ENCODE data around the gene MAN1B1.

The MAN1B1 gene

GRCh38 chr9:137064027-137064879, 22.5 kb upstream of the MAN1B1 start:
- no peak for DNase-seq (ENCODE audit: low read depth)
- TF ChIP-seq CTCF (IDR thresholded peaks at IDR 0.05; ENCODE audit: low read depth, low read length, missing control alignments), result peak; percentile 94
- in situ Hi-C loops (cut with HindIII; ENCODE audit: low sequenced_read_pairs), result no loop called here
- no peak overlapping the region for H3K4me3 ChIP-seq (ENCODE audit: low read depth, low read length)

- no peak for DNase-seq (ENCODE audit: low read depth)
- in situ Hi-C loops (cut with HindIII; ENCODE audit: low sequenced_read_pairs), result no loop called here
- no peak overlapping the region for H3K4me3 ChIP-seq (ENCODE audit: low read depth, low read length)
- no peak for TF ChIP-seq CTCF (IDR thresholded peaks at IDR 0.05; ENCODE audit: low read depth, low read length, missing control alignments)
These were observed 22.0 kb upstream of the MAN1B1 start for GRCh38 chr9:137064880-137065164.

- DNase-seq (ENCODE audit: low read depth), result no peak
- in situ Hi-C loops (cut with HindIII; ENCODE audit: low sequenced_read_pairs), result no loop called here
- no peak for TF ChIP-seq CTCF (IDR thresholded peaks at IDR 0.05; ENCODE audit: low read depth, low read length, missing control alignments)
- no peak overlapping the region for H3K4me3 ChIP-seq (ENCODE audit: low read depth, low read length)
These were observed 21.3 kb upstream of the MAN1B1 start for GRCh38 chr9:137065336-137065967.

- TF ChIP-seq CTCF (IDR thresholded peaks at IDR 0.05; ENCODE audit: low read depth, low read length, missing control alignments), result no peak
These were observed 20.5 kb upstream of the MAN1B1 start for GRCh38 chr9:137066096-137066861.

GRCh38 chr9:137067860-137068538, 18.8 kb upstream of the MAN1B1 start:
- DNase-seq (ENCODE audit: low read depth), result peak; percentile 49
- in situ Hi-C loops (cut with HindIII; ENCODE audit: low sequenced_read_pairs), result no loop called here
- peak; percentile 84 for TF ChIP-seq CTCF (IDR thresholded peaks at IDR 0.05; ENCODE audit: low read depth, low read length, missing control alignments)
- H3K4me3 ChIP-seq (ENCODE audit: low read depth, low read length), result no peak overlapping the region

More at GRCh38 chr9:137066096-137066861, 20.5 kb upstream of the MAN1B1 start:
- in situ Hi-C loops (cut with HindIII; ENCODE audit: low sequenced_read_pairs), result no loop called here
- no peak overlapping the region for H3K4me3 ChIP-seq (ENCODE audit: low read depth, low read length)
- DNase-seq (ENCODE audit: low read depth), result no peak
